H9 (cell line): Measurements from ENCODE around the gene IWS1. TPM values are rescaled to one million over a fixed set of nuclear protein-coding genes. Genes with fewer than 3 reads are reported as not detected.

ENCODE experiments used
- DNase-seq: peaks from one replicate; pipeline ENCODE4 v3.0.0-alpha.2; 2017
- H2AFZ ChIP-seq: one replicate; pipeline ENCODE4 v1.6.1; 2013; ENCODE audit warnings: mild to moderate bottlenecking, low read length, control low read depth, moderate library complexity
- H2AK5ac ChIP-seq: 2 replicates; pipeline ENCODE4 v1.6.1; 2013; ENCODE audit warnings: low read length, control low read depth, mixed read lengths; ENCODE audit not compliant: insufficient read length
- H2BK120ac ChIP-seq: one replicate; pipeline ENCODE4 v1.6.1; 2013; ENCODE audit warnings: low read depth, mild to moderate bottlenecking, low read length, control low read depth, inconsistent platforms; ENCODE audit not compliant: poor library complexity, severe bottlenecking
- H2BK12ac ChIP-seq: 2 replicates; pipeline ENCODE4 v1.6.1; 2013; ENCODE audit warnings: low read length, control low read depth, mixed read lengths, low read depth; ENCODE audit not compliant: insufficient read length
- H2BK15ac ChIP-seq: 2 replicates; pipeline ENCODE4 v1.6.1; 2013; ENCODE audit warnings: low read depth, low read length, control low read depth
- H2BK20ac ChIP-seq: one replicate; pipeline ENCODE4 v1.6.1; 2013; ENCODE audit warnings: low read depth, mild to moderate bottlenecking, low read length, control low read depth, inconsistent platforms; ENCODE audit not compliant: poor library complexity, severe bottlenecking
- H2BK5ac ChIP-seq: 2 replicates; pipeline ENCODE4 v1.6.1; 2013; ENCODE audit warnings: low read length, control low read depth, mixed read lengths; ENCODE audit not compliant: insufficient read length
- H3K14ac ChIP-seq: 2 replicates; pipeline ENCODE4 v1.6.1; 2013; ENCODE audit warnings: low read length, control low read depth; ENCODE audit not compliant: insufficient read depth
- H3K18ac ChIP-seq: 2 replicates; pipeline ENCODE4 v1.6.1; 2013; ENCODE audit warnings: low read depth, mild to moderate bottlenecking, mixed read lengths, low read length, control low read depth; ENCODE audit not compliant: insufficient read length
- H3K23ac ChIP-seq: 2 replicates; pipeline ENCODE4 v1.6.1; 2013; ENCODE audit warnings: low read length, control low read depth, mixed read lengths, low read depth; ENCODE audit not compliant: insufficient read length
- H3K23me2 ChIP-seq: 2 replicates; pipeline ENCODE4 v1.6.1; 2013; ENCODE audit warnings: low read depth, mild to moderate bottlenecking, mixed read lengths, low read length, control low read depth; ENCODE audit not compliant: insufficient read length, poor library complexity, severe bottlenecking
- H3K27ac ChIP-seq: 2 replicates; pipeline ENCODE4 v1.5.1; 2013; ENCODE audit warnings: low read length, control low read depth, mixed read lengths, low read depth; ENCODE audit not compliant: insufficient read length
- H3K27me3 ChIP-seq: 2 replicates; pipeline ENCODE4 v1.6.1; 2013; ENCODE audit warnings: low read length, control low read depth, inconsistent platforms; ENCODE audit not compliant: insufficient read depth
- H3K4ac ChIP-seq: 2 replicates; pipeline ENCODE4 v1.6.1; 2013; ENCODE audit warnings: low read depth, mild to moderate bottlenecking, control low read depth, inconsistent platforms, low read length, moderate library complexity
- H3K4me1 ChIP-seq: 2 replicates; pipeline ENCODE4 v1.6.1; 2013; ENCODE audit warnings: low read length, control low read depth, inconsistent platforms; ENCODE audit not compliant: insufficient read depth
- H3K4me2 ChIP-seq: 2 replicates; pipeline ENCODE4 v1.6.1; 2013; ENCODE audit warnings: low read length, control low read depth, mixed read lengths; ENCODE audit not compliant: insufficient read length, insufficient read depth
- H3K56ac ChIP-seq: 2 replicates; pipeline ENCODE4 v1.6.1; 2013; ENCODE audit warnings: low read depth, mild to moderate bottlenecking, mixed read lengths, low read length, control low read depth; ENCODE audit not compliant: insufficient read length
- H3K79me1 ChIP-seq: 2 replicates; pipeline ENCODE4 v1.6.1; 2013; ENCODE audit warnings: low read depth, mild to moderate bottlenecking, moderate library complexity, low read length, control low read depth, inconsistent platforms; ENCODE audit not compliant: insufficient read depth, poor library complexity, severe bottlenecking
- H3K79me2 ChIP-seq: 2 replicates; pipeline ENCODE4 v1.6.1; 2013; ENCODE audit warnings: low read length, control low read depth, inconsistent platforms; ENCODE audit not compliant: insufficient read depth
- H3K9ac ChIP-seq: 2 replicates; pipeline ENCODE4 v1.6.1; 2013; ENCODE audit warnings: low read length, control low read depth, mixed read lengths; ENCODE audit not compliant: insufficient read length; ENCODE audit errors: extremely low read depth
- H3K9me3 ChIP-seq: one replicate; pipeline ENCODE4 v1.6.1; 2013; ENCODE audit warnings: low read depth, low read length, inconsistent platforms; ENCODE audit not compliant: control insufficient read depth
- H3T11ph ChIP-seq: one replicate; pipeline ENCODE4 v1.6.1; 2013; ENCODE audit warnings: mild to moderate bottlenecking, low read length, control low read depth, inconsistent platforms
- H4K20me1 ChIP-seq: one replicate; pipeline ENCODE4 v1.6.1; 2013; ENCODE audit not compliant: control insufficient read depth, insufficient read length, insufficient read depth
- H4K5ac ChIP-seq: 2 replicates; pipeline ENCODE4 v1.6.1; 2013; ENCODE audit warnings: low read depth, mild to moderate bottlenecking, mixed read lengths, low read length, control low read depth; ENCODE audit not compliant: insufficient read length
- H4K8ac ChIP-seq: replicated peaks from 2 replicates; pipeline ENCODE4 v1.6.1; 2013; ENCODE audit warnings: low read length, control low read depth, mixed read lengths, low read depth; ENCODE audit not compliant: insufficient read length
- H4K91ac ChIP-seq: 2 replicates; pipeline ENCODE4 v1.6.1; 2013; ENCODE audit warnings: low read depth, mild to moderate bottlenecking, moderate library complexity, mixed read lengths, low read length, control low read depth; ENCODE audit not compliant: insufficient read length
- H3K27ac Mint-ChIP-seq, 3 experiments: 2 replicates in 2 of 3; 3 replicates in 1 of 3; pipeline ENCODE4 v1.8.0; 2020 to 2021; ENCODE audit warnings: mixed read lengths in 3 of 3, mild to moderate bottlenecking in 1 of 3, moderate library complexity in 1 of 3
- H3K27me3 Mint-ChIP-seq: 2 replicates; pipeline ENCODE4 v1.8.0; 2021; ENCODE audit warnings: low read depth, mild to moderate bottlenecking, moderate library complexity, mixed read lengths
- H3K36me3 Mint-ChIP-seq, 3 experiments: 2 replicates in 2 of 3; 3 replicates in 1 of 3; pipeline ENCODE4 v1.8.0; 2020 to 2021; ENCODE audit warnings: low read depth in 3 of 3, mixed read lengths in 3 of 3; ENCODE audit not compliant: insufficient read depth in 1 of 3
- H3K4me1 Mint-ChIP-seq, 2 experiments: 2 replicates each; pipeline ENCODE4 v1.8.0; 2020; ENCODE audit warnings: mixed read lengths in 2 of 2
- H3K4me3 Mint-ChIP-seq, 2 experiments: 2 replicates in 1 of 2; 3 replicates in 1 of 2; pipeline ENCODE4 v1.8.0; 2020 to 2021; ENCODE audit warnings: mild to moderate bottlenecking in 2 of 2, mixed read lengths in 2 of 2, moderate library complexity in 1 of 2
- H3K9me3 Mint-ChIP-seq, 2 experiments: 2 replicates in 1 of 2; 3 replicates in 1 of 2; pipeline ENCODE4 v1.8.0; 2020; ENCODE audit warnings: mild to moderate bottlenecking in 2 of 2, mixed read lengths in 2 of 2, moderate library complexity in 1 of 2
- WGBS: extraction: QIAGEN DNeasy Blood & Tissue Kit; methylation state at CpG from one replicate; pipeline ENCODE4 v1.1.7; 2013; ENCODE audit warnings: missing lambda C conversion rate, low lambda C conversion rate, mixed read lengths; ENCODE audit not compliant: insufficient read length; ENCODE audit errors: extremely low coverage; 5-methylcytosine and 5-hydroxymethylcytosine counted together
- total RNA-seq: library from RNA; stranded (reverse); gene quantifications from 2 replicates; pipeline ENCODE4 v1.2.1, GENCODE V29; 2021
- TF ChIP-seq, protein P1 (sequence below): fragments of 200-600 bp; sonication (generic); conservative IDR thresholded peaks from 3 replicates; pipeline ENCODE4 v1.8.0; 2021; ENCODE audit warnings: antibody characterized with exemption, mild to moderate bottlenecking

IWS1 gene
- total RNA-seq, 1 experiment from 2014 or later: 66.2 TPM

- H3K27me3 ChIP-seq: no peaks in the 10 kb centered on the region
- H4K20me1 ChIP-seq: no peaks in the 10 kb centered on the region
Measured at GRCh38 chr2:127560931-127561280, 34.6 kb upstream of the IWS1 start.

More at GRCh38 chr2:127560931-127561280, 34.6 kb upstream of the IWS1 start:
- Histone ChIP-seq H2BK120ac (no peak overlapping the region), H3K18ac (no peak overlapping the region), H2AFZ (no peak overlapping the region), H2BK12ac (no peak overlapping the region), H3K23me2 (no peaks in the 10 kb centered on the region), H3K27ac (no peak overlapping the region), H3K14ac (no peak overlapping the region), H2BK5ac (no peak overlapping the region), H3K56ac (no peak overlapping the region), H3K9ac (no peak overlapping the region), H2AK5ac (no peak overlapping the region), H3K79me2 (no peaks in the 10 kb centered on the region), H3K4ac (no peak overlapping the region), H4K91ac (no peak overlapping the region), H3K9me3 (no peaks in the 10 kb centered on the region), H2BK15ac (no peak overlapping the region), H3K4me2 (no peak overlapping the region), H3K79me1 (no peaks in the 10 kb centered on the region), H4K5ac (no peak overlapping the region), H4K8ac (no peak overlapping the region), H2BK20ac (no peak overlapping the region), H3K4me1 (no peaks in the 10 kb centered on the region; the same call in 1 of the 2 replicates), H3T11ph (no peak overlapping the region), H3K23ac (no peak overlapping the region)
- Mint-ChIP-seq H3K27ac (no peak overlapping the region), H3K4me3 (no peak overlapping the region), H3K36me3 (no peaks in the 10 kb centered on the region), H3K27me3 (peaks cover 5% of the 10 kb centered on the region), H3K9me3 (no peaks in the 10 kb centered on the region; a peak in 1 of 5 replicates), H3K4me1 (peaks cover 8 to 19% of the 10 kb centered on the region in 2 experiments)
- DNase-seq: no peak
- TF ChIP-seq, protein P1, sequence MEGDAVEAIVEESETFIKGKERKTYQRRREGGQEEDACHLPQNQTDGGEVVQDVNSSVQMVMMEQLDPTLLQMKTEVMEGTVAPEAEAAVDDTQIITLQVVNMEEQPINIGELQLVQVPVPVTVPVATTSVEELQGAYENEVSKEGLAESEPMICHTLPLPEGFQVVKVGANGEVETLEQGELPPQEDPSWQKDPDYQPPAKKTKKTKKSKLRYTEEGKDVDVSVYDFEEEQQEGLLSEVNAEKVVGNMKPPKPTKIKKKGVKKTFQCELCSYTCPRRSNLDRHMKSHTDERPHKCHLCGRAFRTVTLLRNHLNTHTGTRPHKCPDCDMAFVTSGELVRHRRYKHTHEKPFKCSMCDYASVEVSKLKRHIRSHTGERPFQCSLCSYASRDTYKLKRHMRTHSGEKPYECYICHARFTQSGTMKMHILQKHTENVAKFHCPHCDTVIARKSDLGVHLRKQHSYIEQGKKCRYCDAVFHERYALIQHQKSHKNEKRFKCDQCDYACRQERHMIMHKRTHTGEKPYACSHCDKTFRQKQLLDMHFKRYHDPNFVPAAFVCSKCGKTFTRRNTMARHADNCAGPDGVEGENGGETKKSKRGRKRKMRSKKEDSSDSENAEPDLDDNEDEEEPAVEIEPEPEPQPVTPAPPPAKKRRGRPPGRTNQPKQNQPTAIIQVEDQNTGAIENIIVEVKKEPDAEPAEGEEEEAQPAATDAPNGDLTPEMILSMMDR: no peak
- WGBS: no CpG with 5 or more reads among the region's 5 CpGs
